ENCODE measurements around the gene USP35.

USP35 gene

GRCh38 chr11:78217650-78218541 is 29.2 kb downstream of the USP35 start:
- ChIA-PET POLR2A (no interaction called here), CTCF (no interaction called here)
- no peak for DNase-seq (ENCODE audit: extremely low spot score)
- no peak for TF ChIP-seq ELF4 (IDR thresholded peaks at IDR 0.05)
- TF ChIP-seq PKNOX1 (IDR thresholded peaks at IDR 0.05), result no peak
- no peak for TF ChIP-seq HDGF (IDR thresholded peaks at IDR 0.05; ENCODE audit: borderline replicate concordance)
- TF ChIP-seq FOXA1 (IDR thresholded peaks at IDR 0.05), result no peak
- TF ChIP-seq FOXM1 (IDR thresholded peaks at IDR 0.05; ENCODE audit: borderline replicate concordance), result no peak
- TF ChIP-seq LEF1 (IDR thresholded peaks at IDR 0.05; ENCODE audit: borderline replicate concordance), result no peak
- TF ChIP-seq TARDBP (IDR thresholded peaks at IDR 0.05), result no peak
- TF ChIP-seq BHLHE40 (IDR thresholded peaks at IDR 0.05; ENCODE audit: borderline replicate concordance), result no peak
- TF ChIP-seq ARNT (IDR thresholded peaks at IDR 0.05), result no peak
- TF ChIP-seq NFRKB (IDR thresholded peaks at IDR 0.05), result no peak
- TF ChIP-seq ZNF384 (IDR thresholded peaks at IDR 0.05), result no peak
- no peak for TF ChIP-seq CTBP1 (IDR thresholded peaks at IDR 0.05; ENCODE audit: borderline replicate concordance)
- no peak for TF ChIP-seq SUZ12 (IDR thresholded peaks at IDR 0.05)
- TF ChIP-seq FOXK2 (IDR thresholded peaks at IDR 0.05), result no peak
- TF ChIP-seq SP1 (IDR thresholded peaks at IDR 0.05), result no peak
- TF ChIP-seq L3MBTL2 (conservative IDR thresholded peaks at IDR 0.05), result no peak

GRCh38 chr11:78218707-78219492 is 30.2 kb downstream of the USP35 start:
- ChIA-PET POLR2A (no interaction called here), CTCF (no interaction called here)
- DNase-seq (ENCODE audit: extremely low spot score), result no peak

GRCh38 chr11:78219493-78220217 is 30.9 kb downstream of the USP35 start:
- POLR2A ChIA-PET, result no interaction called here

More at GRCh38 chr11:78218707-78219492, 30.2 kb downstream of the USP35 start:
- TF ChIP-seq FOXM1 (IDR thresholded peaks at IDR 0.05; ENCODE audit: borderline replicate concordance) (no peak), TARDBP (IDR thresholded peaks at IDR 0.05) (no peak), PKNOX1 (IDR thresholded peaks at IDR 0.05) (no peak), SP1 (IDR thresholded peaks at IDR 0.05) (no peak), ZNF384 (IDR thresholded peaks at IDR 0.05) (no peak), CTBP1 (IDR thresholded peaks at IDR 0.05; ENCODE audit: borderline replicate concordance) (no peak), ELF4 (IDR thresholded peaks at IDR 0.05) (no peak), SUZ12 (IDR thresholded peaks at IDR 0.05) (no peak), L3MBTL2 (conservative IDR thresholded peaks at IDR 0.05) (no peak), ARNT (IDR thresholded peaks at IDR 0.05) (no peak), BHLHE40 (IDR thresholded peaks at IDR 0.05; ENCODE audit: borderline replicate concordance) (no peak), FOXK2 (IDR thresholded peaks at IDR 0.05) (no peak), NFRKB (IDR thresholded peaks at IDR 0.05) (no peak), LEF1 (IDR thresholded peaks at IDR 0.05; ENCODE audit: borderline replicate concordance) (no peak), FOXA1 (IDR thresholded peaks at IDR 0.05) (no peak), HDGF (IDR thresholded peaks at IDR 0.05; ENCODE audit: borderline replicate concordance) (no peak)

More at GRCh38 chr11:78219493-78220217, 30.9 kb downstream of the USP35 start:
- TF ChIP-seq CTBP1 (IDR thresholded peaks at IDR 0.05; ENCODE audit: borderline replicate concordance) (no peak), PKNOX1 (IDR thresholded peaks at IDR 0.05) (no peak), BHLHE40 (IDR thresholded peaks at IDR 0.05; ENCODE audit: borderline replicate concordance) (no peak), ELF4 (IDR thresholded peaks at IDR 0.05) (no peak), SP1 (IDR thresholded peaks at IDR 0.05) (no peak), SUZ12 (IDR thresholded peaks at IDR 0.05) (no peak), ZNF384 (IDR thresholded peaks at IDR 0.05) (no peak), FOXA1 (IDR thresholded peaks at IDR 0.05) (no peak), HDGF (IDR thresholded peaks at IDR 0.05; ENCODE audit: borderline replicate concordance) (no peak), FOXK2 (IDR thresholded peaks at IDR 0.05) (no peak), L3MBTL2 (conservative IDR thresholded peaks at IDR 0.05) (no peak), TARDBP (IDR thresholded peaks at IDR 0.05) (no peak)
- no peak for DNase-seq (ENCODE audit: extremely low spot score)
- CTCF ChIA-PET, result no interaction called here
